Stimulated activated CD4-positive, alpha-beta T cell treated with anti-CD3 and anti-CD28 coated beads, TNF-alpha, amount 100 ng/mL, for 1 hour (primary cell): ENCODE measurements around the gene SESN3.
"Not testable (repeated sequence)": the region's sequence is repeated elsewhere in the genome, so short reads cannot be mapped to it uniquely, and the experiment has no call there.

Experiments
- DNase-seq, 3 donors: peaks; one replicate each; pipeline ENCODE4 v3.0.0-alpha.2; 2020; ENCODE audit warnings: low read depth in 3 of 3, low spot score in 1 of 3

SESN3 gene

GRCh38 chr11:95154514-95154913 is 76.5 kb downstream of the SESN3 start:
- peak in 2 of 3 donors; percentile 23 to 28 for DNase-seq

GRCh38 chr11:95153857-95154246 is 77.2 kb downstream of the SESN3 start:
- no peak for DNase-seq

GRCh38 chr11:95152876-95153856 is 77.8 kb downstream of the SESN3 start:
- no peak for DNase-seq

- DNase-seq = peak; percentile 74 to 84 (median 76)
These were observed 79.9 kb downstream of the SESN3 start for GRCh38 chr11:95150956-95151684.

GRCh38 chr11:95149651-95150364 is 81.2 kb downstream of the SESN3 start:
- no peak for DNase-seq

- DNase-seq = no peak
These were observed 82.1 kb downstream of the SESN3 start for GRCh38 chr11:95148938-95149337.

GRCh38 chr11:95148406-95148805 is 82.6 kb downstream of the SESN3 start:
- no peak for DNase-seq

GRCh38 chr11:95147364-95147905 is 83.6 kb downstream of the SESN3 start:
- no peak for DNase-seq

GRCh38 chr11:95145430-95146060 is 85.5 kb downstream of the SESN3 start:
- DNase-seq = no peak

- DNase-seq = no peak
These were observed 86.4 kb downstream of the SESN3 start for GRCh38 chr11:95144313-95145235.

GRCh38 chr11:95143106-95143681 is 87.8 kb downstream of the SESN3 start:
- DNase-seq = no peak

- no peak for DNase-seq
These were observed 88.6 kb downstream of the SESN3 start for GRCh38 chr11:95142431-95142830.

- no peak for DNase-seq
These were observed 90.5 kb downstream of the SESN3 start for GRCh38 chr11:95140397-95141033.

- DNase-seq = no peak
These were observed 92.6 kb downstream of the SESN3 start for GRCh38 chr11:95138448-95138847.

GRCh38 chr11:95137299-95137698 is 93.7 kb downstream of the SESN3 start:
- no peak for DNase-seq

GRCh38 chr11:95136747-95137146 is 94.3 kb downstream of the SESN3 start:
- DNase-seq = not testable (repeated sequence)

- DNase-seq = no peak
These were observed 95.1 kb downstream of the SESN3 start for GRCh38 chr11:95135880-95136279.

- no peak for DNase-seq
These were observed 95.8 kb downstream of the SESN3 start for GRCh38 chr11:95135155-95135554.

GRCh38 chr11:95134491-95134890 is 96.5 kb downstream of the SESN3 start:
- DNase-seq = no peak
